Fibroblast of villous mesenchyme (primary cell): ENCODE results near the gene MIA3. TPM values are rescaled to one million over a fixed set of nuclear protein-coding genes. Genes with fewer than 3 reads are reported as not detected.

Source experiments
- DNase-seq: peaks from one replicate; pipeline ENCODE4 v3.0.0-alpha.2; 2010; ENCODE audit warnings: low read depth
- H3K4me3 ChIP-seq: 2 replicates; pipeline ENCODE4 v1.5.1; 2011; ENCODE audit warnings: low read depth, mild to moderate bottlenecking, low read length
- total RNA-seq: library from RNA; depleted of rRNA; stranded (reverse); fragments of >200 nt; gene quantifications from 2 replicates; pipeline ENCODE4 v1.2.3, GENCODE V29; 2012
- TF ChIP-seq, protein P1 (sequence below): IDR thresholded peaks from 2 replicates; pipeline ENCODE4 v1.5.1; 2012; ENCODE audit warnings: low read depth, mild to moderate bottlenecking, low read length; ENCODE audit not compliant: insufficient read depth

MIA3 gene
- total RNA-seq, 1 donor: 54.0 TPM

DNA sequence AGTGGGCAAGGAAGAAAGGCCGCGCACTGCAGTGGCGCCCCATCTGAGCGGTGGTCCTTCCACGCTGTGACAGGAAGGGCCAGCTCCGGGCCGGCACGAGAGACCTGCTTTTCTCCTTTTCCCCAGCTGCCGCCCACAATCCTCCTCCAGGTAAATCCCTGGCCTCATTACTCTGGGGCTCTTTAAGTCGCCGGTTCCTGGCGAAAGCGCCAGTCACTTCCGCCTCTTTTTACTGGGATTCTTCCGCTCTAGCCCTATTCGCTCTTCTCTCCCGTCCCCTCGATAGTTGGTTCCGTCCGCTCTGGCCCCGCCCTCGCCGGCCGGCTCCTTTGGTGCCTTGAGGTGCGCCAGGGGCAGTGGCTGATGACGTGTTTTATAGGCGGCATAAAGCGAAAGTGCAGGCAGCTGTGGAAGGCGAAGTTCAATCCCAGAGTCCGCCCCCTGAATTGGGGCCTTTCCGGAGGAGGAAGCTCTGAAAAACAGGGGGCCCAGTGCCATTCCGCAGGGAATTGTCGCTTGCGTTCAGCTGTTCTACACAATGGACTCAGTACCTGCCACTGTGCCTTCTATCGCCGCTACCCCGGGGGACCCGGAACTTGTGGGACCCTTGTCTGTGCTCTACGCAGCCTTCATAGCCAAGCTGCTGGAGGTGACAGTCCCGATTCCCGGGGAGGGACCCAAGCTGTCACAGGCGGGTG, 26.2 kb downstream of the MIA3 start:
- TF ChIP-seq, protein P1, sequence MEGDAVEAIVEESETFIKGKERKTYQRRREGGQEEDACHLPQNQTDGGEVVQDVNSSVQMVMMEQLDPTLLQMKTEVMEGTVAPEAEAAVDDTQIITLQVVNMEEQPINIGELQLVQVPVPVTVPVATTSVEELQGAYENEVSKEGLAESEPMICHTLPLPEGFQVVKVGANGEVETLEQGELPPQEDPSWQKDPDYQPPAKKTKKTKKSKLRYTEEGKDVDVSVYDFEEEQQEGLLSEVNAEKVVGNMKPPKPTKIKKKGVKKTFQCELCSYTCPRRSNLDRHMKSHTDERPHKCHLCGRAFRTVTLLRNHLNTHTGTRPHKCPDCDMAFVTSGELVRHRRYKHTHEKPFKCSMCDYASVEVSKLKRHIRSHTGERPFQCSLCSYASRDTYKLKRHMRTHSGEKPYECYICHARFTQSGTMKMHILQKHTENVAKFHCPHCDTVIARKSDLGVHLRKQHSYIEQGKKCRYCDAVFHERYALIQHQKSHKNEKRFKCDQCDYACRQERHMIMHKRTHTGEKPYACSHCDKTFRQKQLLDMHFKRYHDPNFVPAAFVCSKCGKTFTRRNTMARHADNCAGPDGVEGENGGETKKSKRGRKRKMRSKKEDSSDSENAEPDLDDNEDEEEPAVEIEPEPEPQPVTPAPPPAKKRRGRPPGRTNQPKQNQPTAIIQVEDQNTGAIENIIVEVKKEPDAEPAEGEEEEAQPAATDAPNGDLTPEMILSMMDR: no peak
- peak; percentile 100 for DNase-seq
- H3K4me3 ChIP-seq: peak overlapping the region; percentile 98

DNA sequence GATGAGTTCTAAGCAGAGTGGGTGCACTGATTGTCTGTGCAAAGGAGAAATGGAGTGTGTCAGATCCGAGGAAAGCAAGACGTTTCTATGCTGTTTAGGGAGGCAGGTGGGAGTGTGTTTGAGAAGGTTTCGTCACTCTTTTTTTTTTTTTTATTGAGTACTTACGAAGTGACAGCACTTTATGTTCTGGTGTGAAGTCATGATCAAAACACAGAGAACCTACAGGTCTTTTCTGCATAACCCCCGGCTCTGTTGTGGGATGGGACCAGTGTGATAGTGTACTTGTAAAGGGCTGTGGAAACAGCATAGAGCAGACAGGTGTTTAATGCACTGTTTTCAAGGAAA, 26.7 kb downstream of the MIA3 start:
- H3K4me3 ChIP-seq: peak overlapping the region; percentile 98
- no peak for DNase-seq
- TF ChIP-seq, protein P1: no peak

DNA sequence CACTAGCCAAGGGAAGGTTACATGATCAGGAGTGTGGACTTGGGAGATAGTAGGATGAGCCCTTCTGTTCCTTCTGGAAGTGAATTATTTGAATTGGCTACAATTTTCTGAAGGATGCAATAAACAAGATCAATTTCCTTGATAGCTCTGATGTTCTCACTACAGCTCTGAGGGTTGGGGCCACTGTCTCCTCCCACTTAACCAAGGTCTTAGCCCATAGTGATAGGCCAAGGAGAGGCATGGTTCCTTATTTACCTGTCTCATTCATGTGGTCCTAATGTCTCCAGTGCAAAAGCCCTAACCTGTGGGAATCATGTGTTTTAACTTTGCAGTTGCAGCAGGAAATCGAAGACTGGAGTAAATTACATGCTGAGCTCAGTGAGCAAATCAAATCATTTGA, 34.8 kb downstream of the MIA3 start:
- no peak overlapping the region for H3K4me3 ChIP-seq
- TF ChIP-seq, protein P1: no peak
- DNase-seq: no peak

DNA sequence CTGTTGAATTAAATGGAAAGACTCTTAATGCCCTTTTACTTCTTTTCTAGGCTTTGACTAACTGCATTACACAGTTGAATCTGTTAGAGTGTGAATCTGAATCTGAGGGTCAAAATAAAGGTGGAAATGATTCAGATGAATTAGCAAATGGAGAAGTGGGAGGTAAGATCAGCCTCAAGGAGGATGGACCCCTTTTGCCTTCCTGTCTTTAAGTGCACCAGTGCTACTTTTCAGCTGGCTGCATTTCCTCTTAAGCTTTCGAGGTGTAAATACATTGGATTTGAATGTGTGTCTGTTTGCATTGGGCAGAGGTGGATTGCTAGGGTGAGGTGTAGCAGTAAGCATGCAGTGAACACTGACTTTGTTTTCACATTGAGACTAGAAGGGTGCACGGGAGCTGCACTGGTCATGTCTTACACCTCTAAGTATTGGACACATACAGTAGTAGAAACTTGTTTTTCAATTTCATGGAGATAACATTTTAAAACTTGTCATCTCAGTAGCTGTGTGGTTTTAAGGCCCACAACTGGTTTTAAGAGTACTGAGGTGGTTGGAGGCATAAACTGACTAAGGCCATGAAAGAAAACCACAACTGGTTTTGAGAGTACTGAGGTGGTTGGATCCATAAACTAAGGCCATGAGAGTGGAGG, 35.4 kb downstream of the MIA3 start:
- no peak overlapping the region for H3K4me3 ChIP-seq
- TF ChIP-seq, protein P1: no peak
- DNase-seq: no peak

DNA sequence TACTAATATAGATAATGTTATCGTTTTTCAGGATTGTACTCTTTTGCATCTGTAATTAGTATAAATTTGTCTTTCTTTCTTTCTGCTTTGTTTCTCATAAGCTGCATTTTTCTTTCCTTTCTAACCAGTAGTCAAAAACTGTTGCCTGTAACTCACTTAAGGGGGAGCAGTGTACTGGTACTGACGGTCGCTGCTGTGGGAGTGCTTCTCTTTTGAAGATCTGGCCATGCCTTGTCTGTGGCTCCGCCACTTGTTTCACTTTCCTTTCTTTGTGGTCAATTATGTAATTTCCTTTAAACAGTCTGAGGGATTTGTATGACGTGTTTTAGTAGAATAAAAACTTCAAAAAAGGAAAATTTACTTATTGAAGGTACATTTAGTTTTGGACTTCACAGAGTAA, 37.0 kb downstream of the MIA3 start:
- H3K4me3 ChIP-seq: no peak overlapping the region
- peak; percentile 74 for DNase-seq
- TF ChIP-seq, protein P1: peak; percentile 9

DNA sequence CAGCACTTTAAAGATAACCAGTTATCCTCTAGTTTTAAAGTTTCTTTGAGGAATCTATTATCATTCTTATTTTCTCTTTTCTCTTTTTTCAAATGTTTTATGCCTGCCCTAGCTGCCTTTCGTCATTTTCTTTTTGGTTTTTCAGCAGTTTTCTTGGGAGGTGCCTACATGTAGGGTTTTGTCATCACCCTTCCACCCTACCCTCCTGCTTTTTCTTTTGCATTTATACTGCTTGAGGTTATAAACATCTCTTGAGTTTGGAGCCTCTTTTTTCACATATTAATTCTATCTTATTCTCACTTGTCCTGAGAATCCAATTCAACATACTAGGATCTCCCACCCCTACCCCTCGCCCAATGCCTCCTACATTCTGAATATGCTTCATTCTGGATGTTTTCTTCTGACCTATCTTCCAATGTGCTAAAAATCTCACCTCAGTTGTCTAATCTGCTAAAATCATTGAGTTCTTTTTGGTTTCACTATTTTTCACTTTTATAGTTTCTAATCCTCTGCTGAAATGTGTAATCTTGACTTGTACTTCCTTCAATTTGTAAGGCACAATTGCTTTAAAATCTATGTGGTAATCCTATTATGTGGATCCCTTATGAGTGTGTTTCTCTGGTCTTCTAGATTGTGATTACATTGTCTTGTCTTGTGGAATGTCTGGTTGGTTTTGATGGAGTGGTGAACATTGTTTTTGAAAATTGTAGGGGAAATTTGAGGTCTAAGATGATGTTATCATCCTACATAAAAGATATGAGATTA, 38.7 kb downstream of the MIA3 start:
- no peak overlapping the region for H3K4me3 ChIP-seq
- DNase-seq: no peak
- TF ChIP-seq, protein P1: no peak
